ENCODE results near the gene SUGCT.
"Not testable (repeated sequence)": the region's sequence is repeated elsewhere in the genome, so short reads cannot be mapped to it uniquely, and the experiment has no call there.

SUGCT gene

DNA sequence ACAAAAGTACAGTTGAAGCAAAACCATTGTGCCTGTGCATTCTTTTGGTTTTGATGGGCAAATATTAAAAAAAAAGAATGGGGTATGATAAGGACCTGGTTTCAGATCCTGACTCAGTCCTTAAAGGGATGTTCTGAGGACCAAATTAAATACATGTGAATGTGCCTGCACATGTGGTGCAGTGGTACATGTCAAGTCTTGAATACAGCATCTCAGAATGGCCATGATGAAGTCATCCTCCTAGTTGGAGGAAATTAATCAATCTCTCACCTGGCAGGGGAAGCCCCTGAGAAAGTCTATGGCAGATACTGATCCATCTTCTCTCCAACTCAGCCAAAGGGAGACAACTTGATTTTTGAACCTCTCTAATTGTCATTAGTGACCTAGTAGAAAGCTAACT is 207.0 kb downstream of the SUGCT start:
- DNase-seq: no peak

DNA sequence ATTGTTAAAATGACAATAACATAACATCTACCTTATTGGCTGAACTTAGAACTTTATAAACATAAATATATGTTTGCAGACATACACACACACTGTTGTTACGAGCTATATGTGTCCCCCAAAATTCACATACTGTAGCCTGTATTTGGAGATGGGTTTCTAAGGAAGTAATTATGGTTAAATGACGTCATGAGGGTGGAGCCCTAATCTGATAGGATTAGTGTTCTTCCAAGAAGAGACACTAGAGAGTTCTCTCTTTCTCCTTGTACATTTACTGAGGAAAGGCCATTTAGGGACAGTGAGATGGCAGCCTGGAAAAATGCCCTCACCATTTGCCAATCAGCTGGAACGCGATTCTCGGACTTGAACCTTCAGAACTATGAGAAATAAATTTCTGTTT is 211.7 kb downstream of the SUGCT start:
- DNase-seq: no peak

DNA sequence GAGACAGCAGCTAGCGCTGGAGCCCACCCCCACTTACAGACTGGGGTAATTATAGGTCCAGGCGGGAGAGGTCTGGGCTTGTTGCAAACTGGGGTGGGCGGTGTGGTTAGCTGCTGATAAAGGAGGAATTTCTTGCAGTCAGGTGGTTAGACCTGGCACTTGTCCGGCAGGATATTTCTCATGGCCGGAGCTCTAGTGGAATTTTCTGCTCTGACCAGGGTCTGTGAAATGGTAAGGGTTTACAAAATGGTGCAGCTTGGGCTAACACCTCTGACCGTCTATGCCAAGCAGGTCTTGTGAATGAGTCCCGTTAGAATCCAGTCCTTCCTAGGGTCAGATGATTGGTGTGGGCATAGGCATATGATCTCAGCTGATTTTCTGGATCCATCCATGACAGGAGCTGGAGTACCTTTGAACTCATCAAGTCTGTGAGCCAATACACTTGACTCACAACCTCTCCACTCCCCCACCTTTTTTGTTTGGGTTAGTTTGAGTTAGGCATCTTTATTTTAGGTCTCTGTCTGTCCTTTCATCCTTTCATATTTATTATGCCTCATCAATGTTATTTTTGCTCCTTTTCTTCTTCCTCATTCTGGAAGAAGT is 213.4 kb downstream of the SUGCT start:
- no peak for DNase-seq

DNA sequence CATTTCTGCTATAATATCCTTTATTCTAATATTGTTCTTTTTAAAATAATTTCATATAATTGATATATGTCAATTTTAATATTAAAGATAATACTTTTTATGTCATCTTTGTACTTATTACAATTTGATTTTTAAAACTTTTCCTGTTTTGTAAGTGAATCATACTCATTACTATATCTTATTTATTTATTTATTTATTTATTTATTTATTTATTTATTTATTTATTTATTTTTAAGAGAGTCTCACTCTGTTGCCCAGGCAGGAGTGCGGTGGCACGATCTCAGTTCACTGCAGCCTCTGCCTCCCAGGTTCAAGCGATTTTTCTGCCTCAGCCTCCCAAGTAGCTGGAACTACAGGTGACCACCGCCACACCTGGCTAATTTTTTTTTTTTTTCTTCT is 215.3 kb downstream of the SUGCT start:
- no peak for DNase-seq

DNA sequence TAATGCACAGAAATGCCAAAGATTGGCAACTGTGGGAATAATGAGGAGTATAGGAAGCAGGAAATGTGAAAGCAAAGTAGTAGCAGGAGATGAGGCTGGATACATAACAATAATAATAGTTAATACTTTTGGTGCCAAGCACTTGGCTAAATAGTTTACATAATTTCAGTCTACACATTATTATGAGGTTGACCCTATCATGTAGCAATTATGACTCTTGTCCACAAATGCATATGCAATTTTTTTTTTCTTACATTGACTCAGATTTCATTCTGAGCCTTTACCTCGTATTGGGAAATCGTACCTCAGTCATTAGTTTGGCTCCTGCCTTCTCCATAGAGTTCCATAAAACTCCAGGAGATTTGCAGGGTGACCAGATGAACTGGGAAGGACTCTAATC is 219.9 kb downstream of the SUGCT start:
- no peak for DNase-seq

DNA sequence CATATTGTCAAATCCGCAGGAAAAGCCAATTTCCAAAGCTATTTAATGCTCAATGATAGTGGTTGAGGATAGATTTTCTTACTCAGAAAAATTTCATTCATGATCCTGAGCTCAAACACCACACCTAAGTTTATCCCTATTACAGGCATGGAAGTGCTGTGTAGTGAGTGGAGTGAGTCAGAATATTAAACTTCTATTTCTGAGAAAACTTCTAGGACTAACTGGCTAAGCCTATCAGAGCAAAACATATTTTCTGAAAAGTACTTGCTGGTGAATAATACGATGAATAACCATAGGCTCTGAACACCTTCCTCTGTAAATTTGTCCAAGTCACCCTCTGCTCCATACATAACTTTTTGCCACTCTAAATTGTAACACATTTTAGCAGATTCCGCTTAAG is 221.5 kb downstream of the SUGCT start:
- no peak for DNase-seq

DNA sequence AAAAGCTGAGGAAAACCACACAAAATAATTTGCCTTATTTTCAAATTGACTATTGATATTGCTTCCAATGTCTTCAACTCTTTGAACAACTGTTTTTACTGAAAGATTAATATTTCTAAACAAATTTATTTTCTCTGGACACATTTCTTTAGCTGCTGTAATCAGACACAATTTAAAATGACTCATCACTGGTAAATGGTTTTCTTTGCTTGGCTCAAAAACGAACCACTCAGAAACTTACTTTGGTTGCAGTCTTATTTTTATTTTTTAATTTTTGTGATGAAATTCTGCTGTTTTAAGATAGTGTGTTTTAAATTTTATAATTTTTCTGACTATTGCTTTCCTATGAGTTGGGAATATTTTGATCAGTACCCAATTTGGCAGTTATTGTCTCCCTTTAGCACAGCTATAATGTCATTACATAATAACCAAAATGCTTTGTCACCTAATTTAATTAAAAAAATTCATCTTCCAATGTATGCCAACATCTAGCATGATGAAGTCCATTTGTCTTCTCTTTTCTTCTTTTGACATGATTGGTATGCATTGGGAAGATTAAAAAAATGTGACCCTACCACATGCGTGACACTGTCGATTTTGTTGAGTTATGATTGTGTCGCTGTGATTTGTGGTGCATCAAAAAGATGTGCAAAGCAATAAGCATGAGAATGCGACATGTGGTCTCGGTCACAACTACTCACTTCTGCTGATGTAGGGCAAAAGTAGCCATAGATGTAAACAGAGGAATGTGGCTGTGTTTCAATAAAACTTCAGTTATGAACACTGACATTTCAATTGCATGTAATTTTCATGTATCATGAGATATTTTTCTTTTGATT is 222.3 kb downstream of the SUGCT start:
- DNase-seq: no peak

DNA sequence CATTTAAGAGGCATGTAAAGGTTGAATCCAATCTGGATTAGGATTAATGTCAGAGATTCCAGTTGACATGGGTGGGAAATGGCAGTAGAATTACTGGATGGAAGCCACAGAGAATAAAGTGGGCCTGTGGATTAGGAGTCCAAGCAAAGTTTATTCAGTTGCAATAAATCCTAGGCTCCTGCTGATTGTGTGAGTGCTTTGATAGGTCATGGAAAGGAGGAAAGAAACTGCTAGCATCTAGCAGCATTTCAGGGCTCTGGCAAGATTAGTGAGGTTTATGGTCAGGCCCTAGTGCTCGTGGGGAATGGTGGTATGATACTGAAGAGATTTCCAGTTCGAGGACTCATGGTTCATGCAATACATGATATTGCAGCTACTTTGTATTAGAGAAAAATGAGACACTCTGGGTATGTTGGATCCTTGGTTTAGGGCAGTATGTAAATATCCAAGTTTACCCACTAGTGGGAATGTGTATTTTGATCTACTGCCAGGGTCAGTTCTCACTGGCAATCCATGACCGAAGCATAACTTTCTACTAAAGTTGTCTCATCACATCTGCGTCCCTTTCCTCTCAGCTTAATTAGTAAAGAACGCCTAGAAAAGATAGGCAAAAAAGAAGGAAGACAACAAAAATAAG is 235.0 kb downstream of the SUGCT start:
- no peak for DNase-seq

DNA sequence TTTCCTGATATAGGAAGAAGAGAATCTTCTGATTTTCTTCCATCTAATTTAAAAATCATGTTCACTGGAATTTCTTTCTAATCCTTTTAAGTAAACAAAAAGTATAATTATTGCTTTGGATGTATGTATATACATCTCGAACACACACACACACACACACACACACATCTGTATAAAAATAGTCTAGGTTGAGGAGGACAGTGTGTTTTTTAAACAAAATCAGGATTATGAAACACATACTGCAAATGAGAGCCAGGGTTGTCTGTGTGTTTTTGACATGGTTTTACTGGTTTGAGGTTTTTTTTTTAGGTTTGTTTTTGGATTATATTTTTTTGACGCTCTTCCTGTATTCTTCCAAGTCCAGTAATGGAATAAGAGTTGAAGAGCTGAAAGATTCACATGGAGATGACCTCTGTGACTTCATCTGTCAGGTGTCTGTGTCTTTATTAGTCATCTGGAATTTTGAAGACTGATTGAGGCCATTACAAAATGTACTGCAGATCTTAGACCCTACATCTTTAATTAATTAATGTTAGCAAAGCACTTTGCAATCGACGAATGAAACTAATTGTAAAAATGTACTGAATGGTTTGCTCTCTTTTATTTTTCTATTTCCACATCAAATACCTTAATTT is 237.1 kb downstream of the SUGCT start:
- no peak for DNase-seq

DNA sequence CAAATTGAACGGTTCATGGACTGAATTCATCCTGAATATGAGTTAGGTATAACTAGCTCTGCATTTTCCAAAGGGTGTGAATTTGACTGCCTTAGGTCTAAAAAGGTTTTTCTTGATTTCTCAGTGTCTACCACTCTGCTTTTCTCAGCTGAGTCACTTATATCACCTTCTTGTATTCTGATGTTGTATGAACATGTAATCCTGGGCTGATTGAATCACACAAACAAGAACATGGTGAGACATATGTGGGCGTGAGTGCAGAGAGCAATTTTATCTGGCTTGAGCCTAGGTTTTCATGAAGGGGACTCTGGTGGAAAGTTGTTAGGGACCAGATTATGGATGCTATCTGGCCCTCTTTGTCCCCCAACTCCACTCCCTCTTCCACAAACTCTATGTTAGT is 239.8 kb downstream of the SUGCT start:
- no peak for DNase-seq

DNA sequence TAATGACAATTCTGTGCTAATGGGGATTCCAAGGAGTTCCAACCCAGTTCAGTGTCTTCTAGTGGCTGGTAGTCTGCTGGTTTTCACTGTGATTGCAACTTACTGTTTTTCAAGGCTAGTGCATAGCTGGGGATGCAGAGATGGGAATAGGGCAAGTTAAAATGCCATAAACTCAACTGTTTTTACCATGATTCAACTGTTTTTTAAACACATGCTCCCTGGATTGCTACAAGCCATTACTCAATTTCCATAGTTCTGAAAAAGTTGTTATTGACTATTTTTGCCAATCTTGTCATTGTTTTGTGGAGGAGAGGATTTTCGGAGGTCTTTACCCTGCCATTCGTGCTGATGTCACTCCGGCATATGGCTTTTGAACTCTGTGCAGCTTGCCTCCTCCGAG is 245.3 kb downstream of the SUGCT start:
- no peak for DNase-seq

DNA sequence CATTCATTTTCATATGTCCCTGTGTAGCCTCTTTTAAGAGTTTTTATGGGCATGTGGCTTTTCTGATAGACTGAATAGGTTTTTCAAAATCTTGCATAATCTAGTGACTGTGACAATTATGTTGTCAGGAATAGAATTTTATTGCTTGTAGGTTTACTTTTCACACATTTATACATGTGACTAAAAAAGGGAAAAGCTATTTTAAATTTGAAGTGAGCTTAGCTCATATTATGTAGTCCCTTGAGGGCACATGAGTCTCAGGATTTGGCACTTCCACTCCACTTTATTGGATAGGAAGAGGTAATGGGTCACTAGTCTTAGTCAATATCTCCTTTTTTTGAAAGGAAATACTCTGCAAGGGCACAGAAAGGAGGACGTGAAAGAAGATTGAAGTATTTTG is 247.3 kb downstream of the SUGCT start:
- DNase-seq: no peak

DNA sequence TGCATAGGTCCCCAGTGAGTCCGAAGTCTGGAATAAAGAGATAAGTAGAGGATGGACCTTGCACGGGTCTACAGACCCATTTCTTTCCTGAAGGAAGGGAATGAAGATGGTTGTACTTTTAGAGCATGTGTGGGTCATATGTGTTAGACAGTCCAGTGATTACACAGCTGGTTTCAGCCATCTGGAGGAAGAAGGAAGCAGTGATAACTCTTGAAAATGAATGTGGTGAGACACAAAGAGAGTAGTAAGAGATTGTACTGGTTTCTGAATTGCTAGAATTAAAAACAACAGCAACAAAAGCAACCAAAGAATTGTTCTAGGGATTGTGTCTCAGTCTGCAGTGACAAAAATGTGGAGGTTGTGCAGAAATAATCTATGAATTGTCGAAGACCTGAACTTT is 258.9 kb downstream of the SUGCT start:
- DNase-seq: no peak

DNA sequence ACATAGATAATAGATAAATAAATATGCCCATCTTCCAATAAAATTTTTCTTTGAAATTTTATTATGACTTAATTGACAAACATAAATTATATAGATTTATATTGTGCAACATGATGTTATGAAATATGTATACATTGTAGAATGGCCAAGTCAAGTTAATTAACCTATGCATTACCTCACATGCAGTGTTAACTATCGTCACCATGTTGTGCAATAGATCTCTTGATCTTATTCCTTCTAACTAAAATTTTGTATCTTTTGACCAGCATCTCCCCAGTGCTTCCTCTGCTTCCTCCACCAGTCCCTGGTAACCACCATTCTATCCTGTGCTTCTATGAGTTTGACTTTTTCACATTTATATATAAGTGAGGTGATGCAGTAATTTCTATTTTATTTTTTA is 259.6 kb downstream of the SUGCT start:
- no peak for DNase-seq

DNA sequence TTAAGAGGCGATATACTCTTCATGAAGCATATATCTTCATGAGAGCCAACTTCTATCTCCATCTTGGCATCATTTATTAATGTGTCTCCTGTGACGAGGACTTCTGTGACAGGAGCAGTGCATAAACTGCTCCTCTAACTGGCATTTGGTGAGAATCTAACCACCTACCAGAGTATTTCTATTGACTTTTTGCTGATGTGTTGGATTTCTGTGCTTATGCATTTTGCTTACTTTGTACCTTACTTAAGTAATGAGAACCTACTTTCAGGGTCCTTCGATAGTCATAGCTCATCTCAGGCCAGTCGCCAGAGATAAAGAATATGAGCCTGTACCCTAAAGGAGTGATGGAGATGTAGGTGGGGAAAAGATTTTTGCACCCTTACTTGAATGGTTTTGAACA is 265.7 kb downstream of the SUGCT start:
- no peak for DNase-seq

DNA sequence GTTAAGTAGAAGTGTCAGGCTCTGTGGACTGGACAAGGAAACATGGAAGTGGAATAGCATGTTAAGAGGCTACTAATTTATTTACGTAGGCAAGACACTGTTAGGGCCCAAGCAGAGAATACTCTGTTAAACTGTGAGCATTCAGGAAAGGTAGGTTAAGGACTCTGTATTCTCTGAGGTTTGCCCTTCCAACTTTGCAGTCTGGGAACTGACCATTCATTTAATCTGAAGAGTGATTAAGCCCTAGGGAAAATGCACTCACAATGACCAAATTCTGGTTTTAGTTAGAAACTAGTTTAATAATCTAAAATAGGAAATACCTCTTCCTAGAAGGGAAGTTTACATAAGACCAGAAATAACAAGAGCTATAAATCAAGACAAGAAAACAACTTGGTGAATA is 266.6 kb downstream of the SUGCT start:
- DNase-seq: no peak

DNA sequence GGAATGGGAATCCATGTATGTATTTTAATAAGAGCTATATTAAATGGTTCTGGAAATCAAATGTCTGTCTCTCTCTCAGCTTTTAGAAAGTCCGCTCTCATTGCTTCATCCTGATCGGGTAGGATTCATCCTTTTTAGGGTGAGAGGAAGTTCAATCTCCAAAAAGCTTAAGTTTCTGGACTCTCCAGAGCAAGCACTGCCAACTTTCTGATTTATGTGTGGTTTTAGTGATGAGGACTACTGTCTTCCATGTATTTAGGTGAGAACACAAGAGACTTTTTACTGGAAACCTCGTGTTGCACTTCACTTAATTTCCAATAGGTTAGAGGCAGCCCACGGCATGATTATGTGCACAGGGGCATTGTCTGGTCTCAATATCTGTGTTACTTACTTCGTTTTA is 267.9 kb downstream of the SUGCT start:
- no peak for DNase-seq

DNA sequence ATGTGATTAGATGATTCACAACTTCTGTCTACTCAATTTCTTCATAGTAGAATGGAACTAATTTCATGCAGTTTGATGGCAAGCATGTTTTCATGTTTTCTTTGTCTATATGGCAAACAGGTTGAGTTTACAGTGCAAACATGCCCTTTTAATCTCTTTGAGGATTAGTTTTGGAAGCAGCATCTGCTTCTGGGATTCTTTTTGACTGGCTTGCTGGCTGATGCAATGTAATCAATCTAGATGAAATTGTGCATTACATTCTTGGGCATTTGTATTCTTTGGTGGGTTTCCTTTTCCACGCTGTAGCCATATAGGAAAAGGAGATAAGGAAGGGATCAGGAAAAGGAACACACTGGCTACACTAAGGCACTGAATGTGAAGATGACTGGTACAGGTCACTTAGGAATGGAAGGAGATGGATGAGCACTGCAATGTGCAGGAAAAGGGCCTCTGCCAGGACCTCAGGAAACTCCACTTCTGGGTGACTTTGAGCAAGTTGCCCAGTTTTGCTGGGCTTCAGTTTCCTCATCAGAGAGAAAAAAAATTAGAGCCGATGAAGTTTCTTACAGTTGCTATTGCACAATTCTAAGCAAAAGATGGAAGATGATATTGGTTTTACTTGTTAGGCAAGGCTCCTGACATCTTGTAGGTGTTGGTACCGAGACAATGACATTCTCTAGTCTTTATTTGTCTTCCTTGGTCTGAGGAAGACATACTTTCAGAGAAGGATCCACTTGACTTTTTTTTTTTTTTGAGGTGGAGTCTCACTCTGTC is 269.1 kb downstream of the SUGCT start:
- DNase-seq: no peak

DNA sequence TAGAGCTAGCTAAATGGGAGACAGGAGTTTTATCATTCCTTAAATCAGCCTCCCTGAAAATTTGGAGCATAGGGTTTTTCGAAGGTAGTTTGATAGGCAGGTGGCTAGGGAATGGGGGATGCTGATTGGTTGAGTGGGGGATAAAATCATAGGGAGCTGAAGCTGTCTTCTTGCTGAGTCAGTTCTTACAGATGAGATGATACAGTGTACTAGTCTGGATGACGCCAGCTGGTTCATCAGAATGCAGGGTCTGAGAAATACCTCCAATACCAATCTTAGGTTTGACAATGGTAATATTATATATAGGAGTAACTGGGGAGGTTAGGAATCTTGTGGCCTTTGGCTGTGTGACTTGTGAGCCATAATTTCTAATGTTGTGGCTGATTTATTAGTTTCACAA is 271.2 kb downstream of the SUGCT start:
- no peak for DNase-seq

DNA sequence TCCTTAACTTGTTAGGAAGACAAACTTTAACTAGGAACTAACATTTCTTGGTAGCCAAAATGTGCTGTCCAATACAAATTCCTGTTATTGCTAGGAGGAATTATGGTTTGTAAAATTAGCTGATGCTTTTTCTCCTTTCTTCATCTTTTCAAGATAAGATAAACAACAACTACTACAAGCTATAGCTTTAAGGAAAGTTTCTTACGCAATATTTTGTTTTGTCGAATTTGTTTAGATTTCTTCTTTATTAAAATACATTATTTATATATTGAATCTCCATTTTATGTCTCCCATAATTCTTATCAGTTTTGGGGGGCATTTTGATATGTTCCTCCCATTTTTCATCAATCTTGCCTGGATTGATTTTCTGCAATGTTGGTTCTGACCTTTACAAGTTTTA is 277.5 kb downstream of the SUGCT start:
- DNase-seq: no peak

DNA sequence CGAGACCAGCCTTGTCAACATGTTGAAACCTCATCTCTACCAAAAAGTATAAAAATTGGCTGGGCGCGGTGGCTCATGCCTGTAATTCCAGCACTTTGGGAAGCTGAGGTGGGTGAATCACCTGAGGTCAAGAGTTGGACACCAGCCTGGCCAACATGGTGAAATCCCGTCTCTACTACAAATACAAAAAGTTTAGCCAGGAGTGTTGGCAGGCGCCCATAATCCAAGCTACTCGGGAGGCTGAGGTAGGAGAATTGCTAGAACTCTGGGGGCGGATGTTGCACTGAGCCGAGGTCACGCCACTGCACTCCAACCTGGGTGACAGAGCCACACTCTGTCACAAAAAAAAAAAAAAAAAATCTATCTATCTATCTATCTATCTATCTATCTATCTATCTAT is 279.9 kb downstream of the SUGCT start:
- not testable (repeated sequence) for DNase-seq

DNA sequence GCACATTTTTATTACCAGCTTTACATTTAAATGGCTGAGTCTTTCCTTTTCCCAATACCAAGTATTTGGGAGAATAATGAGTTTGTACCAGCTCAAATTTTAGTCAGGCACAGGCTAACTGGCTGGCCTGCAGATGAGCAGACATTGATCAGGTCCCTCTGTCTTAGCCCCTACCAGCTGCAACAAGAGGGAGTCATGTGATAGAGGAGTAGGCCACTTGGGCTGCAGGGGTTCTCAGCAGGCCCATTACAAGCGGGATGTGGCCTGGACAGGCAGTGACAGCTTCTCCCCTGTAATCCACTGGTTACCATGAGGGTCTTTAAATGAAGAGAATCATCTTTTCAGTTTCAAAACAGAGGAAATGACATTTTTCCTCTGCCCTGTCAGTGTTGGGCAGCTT is 283.6 kb downstream of the SUGCT start:
- DNase-seq: no peak

DNA sequence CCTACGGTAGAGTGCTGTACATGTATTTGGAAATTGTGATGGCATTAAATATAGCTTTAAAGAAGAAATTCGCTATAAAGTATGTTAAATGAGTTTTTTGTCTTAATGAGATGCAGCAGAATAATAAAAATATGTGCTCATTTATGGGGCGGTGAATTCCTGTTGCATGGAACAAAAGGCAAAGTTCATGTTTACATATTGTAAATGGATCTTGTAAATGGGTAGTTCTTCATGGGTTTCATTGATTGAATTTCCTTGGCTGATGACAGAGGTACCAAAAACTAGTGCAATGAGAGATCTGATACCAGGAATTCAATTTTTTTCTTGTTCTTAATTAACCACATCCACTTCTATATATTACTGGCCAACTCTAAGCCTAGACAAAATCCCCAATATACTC is 284.2 kb downstream of the SUGCT start:
- DNase-seq: no peak

All from activated CD8-positive, alpha-beta memory T cell treated with anti-CD3 and anti-CD28 coated beads, Interleukin-2, amount 50 U/mL, for 48 hours (primary cell).